DMS53 treated with DMSO at 0.1 percent for 48 hours (cell line): ENCODE data around the gene TALDO1.

Experiments
- DNase-seq: peaks from one replicate; lab custom pipeline; 2025; ENCODE audit not compliant: unreplicated experiment; lab: John Stamatoyannopoulos, UW

TALDO1 gene

GRCh38 chr11:798093-798713 lies 50.9 kb downstream of the TALDO1 start, which contains the start of gene SLC25A22:
Gene SLC25A22 (minus strand): TSS chr11:798281. CDS start chr11:795006, 3,275 bp downstream.
- peak; percentile 70 for DNase-seq

- no peak for DNase-seq
These were observed 52.5 kb downstream of the TALDO1 start for GRCh38 chr11:799641-800316.

GRCh38 chr11:800473-800872 lies 53.2 kb downstream of the TALDO1 start:
- DNase-seq: no peak

GRCh38 chr11:801097-801780 lies 54.0 kb downstream of the TALDO1 start:
- DNase-seq: no peak

GRCh38 chr11:802018-802617 lies 54.9 kb downstream of the TALDO1 start:
- no peak for DNase-seq

GRCh38 chr11:802693-803466 lies 55.6 kb downstream of the TALDO1 start:
- DNase-seq: no peak

- DNase-seq: no peak
These were observed 56.1 kb downstream of the TALDO1 start for GRCh38 chr11:803467-803742.

- no peak for DNase-seq
These were observed 56.7 kb downstream of the TALDO1 start for GRCh38 chr11:803770-804598.

GRCh38 chr11:804599-804964 lies 57.3 kb downstream of the TALDO1 start:
- no peak for DNase-seq

- DNase-seq: no peak
These were observed 61.4 kb downstream of the TALDO1 start for GRCh38 chr11:808427-809286.

GRCh38 chr11:809287-810039 lies 62.2 kb downstream of the TALDO1 start, which contains the start of gene RPLP2:
Gene RPLP2 (plus strand): TSS chr11:809967. CDS start chr11:810235, 268 bp downstream.
- DNase-seq: peak; percentile 97

- no peak for DNase-seq
These were observed 62.8 kb downstream of the TALDO1 start for GRCh38 chr11:810040-810567.

- DNase-seq: no peak
These were observed 64.4 kb downstream of the TALDO1 start for GRCh38 chr11:811446-812245.

- DNase-seq: no peak
These were observed 65.1 kb downstream of the TALDO1 start for GRCh38 chr11:812390-812789.

GRCh38 chr11:813072-813455 lies 65.8 kb downstream of the TALDO1 start:
- no peak for DNase-seq

- DNase-seq: no peak
These were observed 66.3 kb downstream of the TALDO1 start for GRCh38 chr11:813456-814096.
